Measurements from ENCODE around the gene SLC35A3.

Gene SLC35A3

DNA sequence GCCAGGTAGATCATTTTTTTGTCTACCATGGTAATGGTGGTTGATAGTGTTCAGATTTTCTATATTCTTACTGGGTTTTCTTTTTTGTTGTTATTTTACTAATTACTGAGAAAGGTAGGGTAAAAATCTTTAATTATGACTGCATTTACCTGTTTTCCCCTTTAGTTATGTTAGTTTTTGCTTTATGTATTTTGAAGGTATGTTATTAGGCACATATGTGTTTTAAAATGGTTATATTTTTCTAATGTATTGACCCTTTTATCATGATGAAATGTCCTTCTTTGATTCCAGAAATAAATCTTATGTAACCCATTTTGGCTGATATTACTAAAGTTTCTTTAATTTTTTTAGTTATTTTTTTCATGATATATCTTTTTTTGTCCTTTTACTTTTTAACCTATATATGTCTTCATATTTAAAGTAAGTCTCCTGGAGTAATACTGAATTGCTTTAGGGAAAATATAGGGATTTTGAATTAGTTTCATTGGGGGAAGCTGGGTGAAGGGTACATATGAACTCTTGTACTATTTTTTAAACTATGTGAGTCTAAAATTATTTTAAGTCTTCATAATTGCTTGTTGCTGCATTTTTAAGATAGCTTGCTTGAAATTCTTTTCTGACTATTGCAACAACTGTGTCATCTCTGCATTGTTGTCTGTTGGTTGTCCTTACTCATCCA lies 22.4 kb downstream of the SLC35A3 start:
- DNase-seq (ENCODE audit: low spot score): no peak
- TF ChIP-seq, protein P1, sequence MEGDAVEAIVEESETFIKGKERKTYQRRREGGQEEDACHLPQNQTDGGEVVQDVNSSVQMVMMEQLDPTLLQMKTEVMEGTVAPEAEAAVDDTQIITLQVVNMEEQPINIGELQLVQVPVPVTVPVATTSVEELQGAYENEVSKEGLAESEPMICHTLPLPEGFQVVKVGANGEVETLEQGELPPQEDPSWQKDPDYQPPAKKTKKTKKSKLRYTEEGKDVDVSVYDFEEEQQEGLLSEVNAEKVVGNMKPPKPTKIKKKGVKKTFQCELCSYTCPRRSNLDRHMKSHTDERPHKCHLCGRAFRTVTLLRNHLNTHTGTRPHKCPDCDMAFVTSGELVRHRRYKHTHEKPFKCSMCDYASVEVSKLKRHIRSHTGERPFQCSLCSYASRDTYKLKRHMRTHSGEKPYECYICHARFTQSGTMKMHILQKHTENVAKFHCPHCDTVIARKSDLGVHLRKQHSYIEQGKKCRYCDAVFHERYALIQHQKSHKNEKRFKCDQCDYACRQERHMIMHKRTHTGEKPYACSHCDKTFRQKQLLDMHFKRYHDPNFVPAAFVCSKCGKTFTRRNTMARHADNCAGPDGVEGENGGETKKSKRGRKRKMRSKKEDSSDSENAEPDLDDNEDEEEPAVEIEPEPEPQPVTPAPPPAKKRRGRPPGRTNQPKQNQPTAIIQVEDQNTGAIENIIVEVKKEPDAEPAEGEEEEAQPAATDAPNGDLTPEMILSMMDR (IDR thresholded peaks at IDR 0.05; ENCODE audit: extremely low read depth, insufficient read depth, missing control alignments): no peak
- in situ Hi-C loops (cut with MboI; ENCODE audit: low pct_unique_long_range_greater_than_20kb, low sequenced_read_pairs, unreplicated experiment): no loop called here

DNA sequence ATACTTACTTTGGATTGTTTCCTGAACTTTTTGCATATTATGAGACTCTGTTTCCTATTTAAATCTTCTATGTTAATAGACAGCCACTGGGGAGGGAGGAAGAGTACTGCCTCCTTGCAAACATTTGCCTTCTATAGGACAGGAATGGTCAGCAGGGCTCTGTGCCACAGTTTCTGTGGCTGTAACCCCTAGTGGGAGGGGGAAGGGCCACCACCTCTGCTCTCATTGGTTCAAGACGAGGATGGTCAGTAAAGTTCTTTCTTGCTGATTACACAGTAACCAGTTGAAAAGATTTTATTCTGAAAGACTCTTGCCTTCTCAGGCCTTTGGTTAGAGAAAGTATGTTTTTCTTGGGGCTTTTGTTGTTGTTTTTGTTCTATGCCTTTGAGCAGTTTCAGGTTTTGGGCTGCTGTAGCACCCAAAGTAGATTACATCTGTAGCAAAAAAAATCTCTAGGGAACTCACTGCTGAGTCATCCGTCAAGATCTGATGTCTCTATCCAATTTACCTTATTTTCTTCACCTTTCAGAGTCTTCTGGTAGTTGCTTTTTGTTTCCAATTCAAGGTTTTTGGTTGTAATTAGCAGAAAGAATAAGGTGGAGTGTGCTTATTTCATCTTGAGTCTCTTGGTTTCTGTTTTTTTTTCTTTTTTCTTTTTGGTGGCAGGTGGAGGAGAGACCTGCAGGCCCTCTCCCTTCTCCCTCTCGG lies 23.1 kb downstream of the SLC35A3 start:
- DNase-seq (ENCODE audit: low spot score): no peak
- TF ChIP-seq, protein P1 (IDR thresholded peaks at IDR 0.05; ENCODE audit: extremely low read depth, insufficient read depth, missing control alignments): no peak
- in situ Hi-C loops (cut with MboI; ENCODE audit: low pct_unique_long_range_greater_than_20kb, low sequenced_read_pairs, unreplicated experiment): no loop called here

DNA sequence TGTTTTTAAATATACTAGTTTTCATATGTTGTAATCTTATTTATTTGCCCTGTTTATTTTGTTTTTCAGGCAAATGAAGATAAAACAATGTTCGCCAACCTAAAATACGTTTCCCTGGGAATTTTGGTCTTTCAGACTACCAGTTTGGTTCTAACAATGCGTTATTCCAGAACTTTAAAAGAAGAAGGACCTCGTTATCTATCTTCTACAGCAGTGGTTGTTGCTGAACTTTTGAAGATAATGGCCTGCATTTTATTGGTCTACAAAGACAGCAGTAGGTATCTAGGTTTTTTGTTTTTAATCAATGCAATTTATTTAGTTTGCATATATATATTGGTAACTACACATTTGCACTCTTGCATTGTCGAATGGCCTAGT lies 23.7 kb downstream of the SLC35A3 start:
- TF ChIP-seq, protein P1 (IDR thresholded peaks at IDR 0.05; ENCODE audit: extremely low read depth, insufficient read depth, missing control alignments): no peak
- in situ Hi-C loops (cut with MboI; ENCODE audit: low pct_unique_long_range_greater_than_20kb, low sequenced_read_pairs, unreplicated experiment): no loop called here
- DNase-seq (ENCODE audit: low spot score): no peak

DNA sequence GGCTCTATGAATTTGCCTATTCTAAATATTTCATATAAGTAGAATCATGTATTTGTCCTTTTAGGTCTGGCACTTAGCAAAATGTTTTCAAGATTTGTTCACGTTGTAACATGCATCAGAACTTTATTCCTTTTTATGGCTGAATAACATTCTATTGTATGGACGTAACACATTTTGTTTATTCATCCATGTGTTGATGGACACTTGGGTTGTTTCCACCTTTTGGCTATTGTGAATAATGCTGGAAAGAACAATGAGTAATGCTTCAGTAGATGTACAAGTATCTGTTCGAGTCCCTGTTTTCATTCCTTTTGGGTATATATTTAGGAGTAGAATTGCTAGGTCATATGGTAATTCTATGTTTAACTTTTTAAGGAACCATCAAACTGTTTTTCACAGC lies 24.7 kb downstream of the SLC35A3 start:
- TF ChIP-seq, protein P1 (IDR thresholded peaks at IDR 0.05; ENCODE audit: extremely low read depth, insufficient read depth, missing control alignments): no peak
- in situ Hi-C loops (cut with MboI; ENCODE audit: low pct_unique_long_range_greater_than_20kb, low sequenced_read_pairs, unreplicated experiment): no loop called here
- no peak for DNase-seq (ENCODE audit: low spot score)

DNA sequence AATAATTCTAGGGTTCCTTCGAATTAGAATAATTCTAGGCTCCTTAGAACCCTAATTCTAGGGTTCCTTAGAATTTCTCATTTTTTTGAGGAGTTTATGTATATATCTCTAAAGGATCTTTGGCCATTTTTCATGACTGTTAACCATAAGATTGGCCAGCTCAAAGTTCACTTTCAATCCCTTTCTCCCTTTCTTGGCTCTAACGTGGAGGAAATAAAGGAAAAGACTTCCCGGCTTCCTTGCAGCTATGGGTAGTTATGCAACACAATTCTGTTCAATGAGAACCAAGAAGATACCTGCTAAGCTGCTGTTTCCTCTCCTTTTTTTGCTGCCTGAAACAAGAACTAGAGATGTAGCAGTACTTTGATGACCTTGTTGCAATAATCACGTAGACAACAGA lies 27.2 kb downstream of the SLC35A3 start:
- DNase-seq (ENCODE audit: low spot score): no peak
- TF ChIP-seq, protein P1 (IDR thresholded peaks at IDR 0.05; ENCODE audit: extremely low read depth, insufficient read depth, missing control alignments): no peak
- in situ Hi-C loops (cut with MboI; ENCODE audit: low pct_unique_long_range_greater_than_20kb, low sequenced_read_pairs, unreplicated experiment): no loop called here

DNA sequence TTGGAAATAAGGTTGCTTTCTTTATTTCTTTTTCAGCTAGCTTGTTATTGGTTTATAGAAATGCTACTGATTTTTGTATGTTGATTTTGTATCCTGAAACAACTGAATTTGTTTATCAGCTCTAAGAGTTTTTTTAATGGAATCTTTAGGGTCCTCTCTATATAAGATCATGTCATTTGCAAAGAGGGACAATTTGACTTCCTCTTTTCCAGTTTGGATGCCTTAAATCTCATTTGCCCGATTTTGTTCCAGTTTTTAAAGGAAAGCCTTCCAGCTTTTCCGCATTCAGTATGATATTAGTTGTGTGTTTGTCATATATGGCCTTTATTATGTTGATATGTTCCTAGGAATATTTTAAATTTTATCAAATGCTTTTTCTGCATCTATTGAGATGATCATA lies 31.7 kb downstream of the SLC35A3 start:
- DNase-seq (ENCODE audit: low spot score): no peak
- in situ Hi-C loops (cut with MboI; ENCODE audit: low pct_unique_long_range_greater_than_20kb, low sequenced_read_pairs, unreplicated experiment): no loop called here

More for the DNA sequence above, 31.7 kb downstream of the SLC35A3 start:
- TF ChIP-seq, protein P1 (IDR thresholded peaks at IDR 0.05; ENCODE audit: extremely low read depth, insufficient read depth, missing control alignments): no peak
